H1 (cell line): ENCODE measurements around the gene ZNF860. TPM values are rescaled to one million over a fixed set of nuclear protein-coding genes. Genes with fewer than 3 reads are reported as not detected.

Experiments used
- EZH2 ChIP-seq: fragments of 200-600 bp; sonication (generic); IDR thresholded peaks from 2 replicates; pipeline ENCODE4 v1.7.1; 2012; ENCODE audit warnings: low read depth, mild to moderate bottlenecking, moderate library complexity, low read length, inconsistent platforms; ENCODE audit not compliant: severe bottlenecking
- JUN ChIP-seq: IDR thresholded peaks from 2 replicates; pipeline ENCODE4 v1.6.1; 2011; ENCODE audit warnings: low read depth, mild to moderate bottlenecking, improper control_type of control experiment, low read length
- PHF8 ChIP-seq: fragments of 200-600 bp; sonication (generic); conservative IDR thresholded peaks from 2 replicates; pipeline ENCODE4 v1.7.1; 2012; ENCODE audit warnings: low read depth, mild to moderate bottlenecking, inconsistent platforms, low read length, moderate library complexity
- SIN3A ChIP-seq, 2 experiments: IDR thresholded peaks in 1 of 2; conservative IDR thresholded peaks in 1 of 2; 2 replicates each; pipeline ENCODE4 v1.6.1; 2011 to 2012; ENCODE audit warnings: low read length in 2 of 2, improper control_type of control experiment in 1 of 2, low read depth in 1 of 2, mild to moderate bottlenecking in 1 of 2
- polyA plus RNA-seq, 7 experiments: library from polyadenylated mRNA; depleted of rRNA in 3 of 7; stranded (reverse) in 5 of 7; unstranded in 2 of 7; fragments of >200 nt in 5 of 7; fragments of 200-250 nt in 2 of 7; gene quantifications; 1 replicate in 5 of 7; 2 replicates in 1 of 7; 4 replicates in 1 of 7; pipeline versions ENCODE4 v1.2.1 to v1.2.3, GENCODE V29; 2011 to 2013; ENCODE audit warnings: missing spikeins in 2 of 7, mixed read lengths in 2 of 7
- total RNA-seq: library from RNA; stranded (reverse); fragmentation: NEBNext Ultra II Directional; extraction: Animal tissue kit (Norgen Biotek cat#: 25700); gene quantifications from 2 replicates; pipeline ENCODE4 v1.2.1, GENCODE V29; 2021

ZNF860 gene
- total and polyA plus RNA-seq, 2 of the 8 experiments (the other 6 are each of a cell fraction or from before 2014, with no cell fraction given), result 3.2 to 8.6 TPM

- TF ChIP-seq EZH2, result no peak
- no peak for TF ChIP-seq PHF8
- no peak for TF ChIP-seq SIN3A (conservative IDR thresholded peaks at IDR 0.05 in 1 of 2, IDR thresholded peaks at IDR 0.05 in 1 of 2; ENCODE audit: low read depth in 1 of 2, low read length in 2 of 2)
- TF ChIP-seq JUN, result no peak
Measured at GRCh38 chr3:31943041-31943440, 38.5 kb upstream of the ZNF860 start (continued).
